H9 (cell line): Measurements from ENCODE around the gene RWDD4. TPM values are rescaled to one million over a fixed set of nuclear protein-coding genes. Genes with fewer than 3 reads are reported as not detected.

ENCODE experiments used
- DNase-seq: peaks from one replicate; pipeline ENCODE4 v3.0.0-alpha.2; 2017
- H2AFZ ChIP-seq: one replicate; pipeline ENCODE4 v1.6.1; 2013; ENCODE audit warnings: mild to moderate bottlenecking, low read length, control low read depth, moderate library complexity
- H2AK5ac ChIP-seq: 2 replicates; pipeline ENCODE4 v1.6.1; 2013; ENCODE audit warnings: low read length, control low read depth, mixed read lengths; ENCODE audit not compliant: insufficient read length
- H2BK120ac ChIP-seq: one replicate; pipeline ENCODE4 v1.6.1; 2013; ENCODE audit warnings: low read depth, mild to moderate bottlenecking, low read length, control low read depth, inconsistent platforms; ENCODE audit not compliant: poor library complexity, severe bottlenecking
- H2BK12ac ChIP-seq: 2 replicates; pipeline ENCODE4 v1.6.1; 2013; ENCODE audit warnings: low read length, control low read depth, mixed read lengths, low read depth; ENCODE audit not compliant: insufficient read length
- H2BK15ac ChIP-seq: 2 replicates; pipeline ENCODE4 v1.6.1; 2013; ENCODE audit warnings: low read depth, low read length, control low read depth
- H2BK20ac ChIP-seq: one replicate; pipeline ENCODE4 v1.6.1; 2013; ENCODE audit warnings: low read depth, mild to moderate bottlenecking, low read length, control low read depth, inconsistent platforms; ENCODE audit not compliant: poor library complexity, severe bottlenecking
- H2BK5ac ChIP-seq: 2 replicates; pipeline ENCODE4 v1.6.1; 2013; ENCODE audit warnings: low read length, control low read depth, mixed read lengths; ENCODE audit not compliant: insufficient read length
- H3K14ac ChIP-seq: 2 replicates; pipeline ENCODE4 v1.6.1; 2013; ENCODE audit warnings: low read length, control low read depth; ENCODE audit not compliant: insufficient read depth
- H3K18ac ChIP-seq: 2 replicates; pipeline ENCODE4 v1.6.1; 2013; ENCODE audit warnings: low read depth, mild to moderate bottlenecking, mixed read lengths, low read length, control low read depth; ENCODE audit not compliant: insufficient read length
- H3K23ac ChIP-seq: 2 replicates; pipeline ENCODE4 v1.6.1; 2013; ENCODE audit warnings: low read length, control low read depth, mixed read lengths, low read depth; ENCODE audit not compliant: insufficient read length
- H3K23me2 ChIP-seq: 2 replicates; pipeline ENCODE4 v1.6.1; 2013; ENCODE audit warnings: low read depth, mild to moderate bottlenecking, mixed read lengths, low read length, control low read depth; ENCODE audit not compliant: insufficient read length, poor library complexity, severe bottlenecking
- H3K27ac ChIP-seq: 2 replicates; pipeline ENCODE4 v1.5.1; 2013; ENCODE audit warnings: low read length, control low read depth, mixed read lengths, low read depth; ENCODE audit not compliant: insufficient read length
- H3K27me3 ChIP-seq: 2 replicates; pipeline ENCODE4 v1.6.1; 2013; ENCODE audit warnings: low read length, control low read depth, inconsistent platforms; ENCODE audit not compliant: insufficient read depth
- H3K4ac ChIP-seq: 2 replicates; pipeline ENCODE4 v1.6.1; 2013; ENCODE audit warnings: low read depth, mild to moderate bottlenecking, control low read depth, inconsistent platforms, low read length, moderate library complexity
- H3K4me1 ChIP-seq: 2 replicates; pipeline ENCODE4 v1.6.1; 2013; ENCODE audit warnings: low read length, control low read depth, inconsistent platforms; ENCODE audit not compliant: insufficient read depth
- H3K4me2 ChIP-seq: 2 replicates; pipeline ENCODE4 v1.6.1; 2013; ENCODE audit warnings: low read length, control low read depth, mixed read lengths; ENCODE audit not compliant: insufficient read length, insufficient read depth
- H3K56ac ChIP-seq: 2 replicates; pipeline ENCODE4 v1.6.1; 2013; ENCODE audit warnings: low read depth, mild to moderate bottlenecking, mixed read lengths, low read length, control low read depth; ENCODE audit not compliant: insufficient read length
- H3K79me1 ChIP-seq: 2 replicates; pipeline ENCODE4 v1.6.1; 2013; ENCODE audit warnings: low read depth, mild to moderate bottlenecking, moderate library complexity, low read length, control low read depth, inconsistent platforms; ENCODE audit not compliant: insufficient read depth, poor library complexity, severe bottlenecking
- H3K79me2 ChIP-seq: 2 replicates; pipeline ENCODE4 v1.6.1; 2013; ENCODE audit warnings: low read length, control low read depth, inconsistent platforms; ENCODE audit not compliant: insufficient read depth
- H3K9ac ChIP-seq: 2 replicates; pipeline ENCODE4 v1.6.1; 2013; ENCODE audit warnings: low read length, control low read depth, mixed read lengths; ENCODE audit not compliant: insufficient read length; ENCODE audit errors: extremely low read depth
- H3K9me3 ChIP-seq: one replicate; pipeline ENCODE4 v1.6.1; 2013; ENCODE audit warnings: low read depth, low read length, inconsistent platforms; ENCODE audit not compliant: control insufficient read depth
- H3T11ph ChIP-seq: one replicate; pipeline ENCODE4 v1.6.1; 2013; ENCODE audit warnings: mild to moderate bottlenecking, low read length, control low read depth, inconsistent platforms
- H4K20me1 ChIP-seq: one replicate; pipeline ENCODE4 v1.6.1; 2013; ENCODE audit not compliant: control insufficient read depth, insufficient read length, insufficient read depth
- H4K5ac ChIP-seq: 2 replicates; pipeline ENCODE4 v1.6.1; 2013; ENCODE audit warnings: low read depth, mild to moderate bottlenecking, mixed read lengths, low read length, control low read depth; ENCODE audit not compliant: insufficient read length
- H4K8ac ChIP-seq: replicated peaks from 2 replicates; pipeline ENCODE4 v1.6.1; 2013; ENCODE audit warnings: low read length, control low read depth, mixed read lengths, low read depth; ENCODE audit not compliant: insufficient read length
- H4K91ac ChIP-seq: 2 replicates; pipeline ENCODE4 v1.6.1; 2013; ENCODE audit warnings: low read depth, mild to moderate bottlenecking, moderate library complexity, mixed read lengths, low read length, control low read depth; ENCODE audit not compliant: insufficient read length
- H3K27ac Mint-ChIP-seq, 3 experiments: 2 replicates in 2 of 3; 3 replicates in 1 of 3; pipeline ENCODE4 v1.8.0; 2020 to 2021; ENCODE audit warnings: mixed read lengths in 3 of 3, mild to moderate bottlenecking in 1 of 3, moderate library complexity in 1 of 3
- H3K27me3 Mint-ChIP-seq: 2 replicates; pipeline ENCODE4 v1.8.0; 2021; ENCODE audit warnings: low read depth, mild to moderate bottlenecking, moderate library complexity, mixed read lengths
- H3K36me3 Mint-ChIP-seq, 3 experiments: 2 replicates in 2 of 3; 3 replicates in 1 of 3; pipeline ENCODE4 v1.8.0; 2020 to 2021; ENCODE audit warnings: low read depth in 3 of 3, mixed read lengths in 3 of 3; ENCODE audit not compliant: insufficient read depth in 1 of 3
- H3K4me1 Mint-ChIP-seq, 2 experiments: 2 replicates each; pipeline ENCODE4 v1.8.0; 2020; ENCODE audit warnings: mixed read lengths in 2 of 2
- H3K4me3 Mint-ChIP-seq, 2 experiments: 2 replicates in 1 of 2; 3 replicates in 1 of 2; pipeline ENCODE4 v1.8.0; 2020 to 2021; ENCODE audit warnings: mild to moderate bottlenecking in 2 of 2, mixed read lengths in 2 of 2, moderate library complexity in 1 of 2
- H3K9me3 Mint-ChIP-seq, 2 experiments: 2 replicates in 1 of 2; 3 replicates in 1 of 2; pipeline ENCODE4 v1.8.0; 2020; ENCODE audit warnings: mild to moderate bottlenecking in 2 of 2, mixed read lengths in 2 of 2, moderate library complexity in 1 of 2
- WGBS: extraction: QIAGEN DNeasy Blood & Tissue Kit; methylation state at CpG from one replicate; pipeline ENCODE4 v1.1.7; 2013; ENCODE audit warnings: missing lambda C conversion rate, low lambda C conversion rate, mixed read lengths; ENCODE audit not compliant: insufficient read length; ENCODE audit errors: extremely low coverage; 5-methylcytosine and 5-hydroxymethylcytosine counted together
- total RNA-seq: library from RNA; stranded (reverse); gene quantifications from 2 replicates; pipeline ENCODE4 v1.2.1, GENCODE V29; 2021
- TF ChIP-seq, protein P1 (sequence below): fragments of 200-600 bp; sonication (generic); conservative IDR thresholded peaks from 3 replicates; pipeline ENCODE4 v1.8.0; 2021; ENCODE audit warnings: antibody characterized with exemption, mild to moderate bottlenecking

Gene RWDD4
- total RNA-seq, 1 experiment from 2014 or later: 17.8 TPM

DNA sequence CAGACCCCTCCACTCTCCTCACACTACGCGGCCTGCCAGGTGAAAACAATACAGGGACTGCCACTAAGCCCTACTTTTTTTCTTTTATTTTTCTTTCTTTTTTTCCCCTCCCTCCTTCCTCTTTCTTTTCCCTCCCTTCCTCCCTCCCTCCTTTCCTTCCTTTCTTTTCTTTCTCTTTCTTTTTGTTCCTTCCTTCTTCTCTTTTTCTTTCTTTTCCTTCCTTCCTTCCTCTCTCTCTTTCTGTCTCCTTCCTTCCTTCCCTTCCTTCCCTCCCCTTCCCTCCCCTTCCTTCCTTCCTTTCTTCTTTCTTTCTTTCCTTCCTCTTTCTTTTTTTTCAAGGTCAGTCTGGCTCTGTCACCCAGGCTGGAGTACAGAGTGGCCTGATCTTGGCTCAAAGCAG is 41.9 kb downstream of the RWDD4 start:
- H3K9ac ChIP-seq: no peak overlapping the region
- no peaks in the 10 kb centered on the region for H3K9me3 ChIP-seq
- H3K27me3 ChIP-seq: no peaks in the 10 kb centered on the region
- no peak overlapping the region for H2BK12ac ChIP-seq
- Mint-ChIP-seq H3K4me3 (no peak overlapping the region), H3K36me3 (no peaks in the 10 kb centered on the region), H3K27ac (no peak overlapping the region), H3K9me3 (no peaks in the 10 kb centered on the region), H3K4me1 (0 out of 4 replicates have a peak, but pooled peaks cover 0 to 4% of the 10 kb centered on the region in 2 experiments), H3K27me3 (peaks cover 4% of the 10 kb centered on the region)
- no peak overlapping the region for H3K14ac ChIP-seq
- H4K8ac ChIP-seq: no peak overlapping the region
- WGBS: no CpG with 5 or more reads among the region's 2 CpGs
- no peak overlapping the region for H3K4ac ChIP-seq
- DNase-seq: no peak
- no peak overlapping the region for H3T11ph ChIP-seq
- no peak overlapping the region for H2AK5ac ChIP-seq
- no peak overlapping the region for H2BK20ac ChIP-seq
- H3K4me1 ChIP-seq: no peaks in the 10 kb centered on the region; the same call in 1 of the 2 replicates
- no peak overlapping the region for H3K4me2 ChIP-seq
- H3K23ac ChIP-seq: no peak overlapping the region
- TF ChIP-seq, protein P1, sequence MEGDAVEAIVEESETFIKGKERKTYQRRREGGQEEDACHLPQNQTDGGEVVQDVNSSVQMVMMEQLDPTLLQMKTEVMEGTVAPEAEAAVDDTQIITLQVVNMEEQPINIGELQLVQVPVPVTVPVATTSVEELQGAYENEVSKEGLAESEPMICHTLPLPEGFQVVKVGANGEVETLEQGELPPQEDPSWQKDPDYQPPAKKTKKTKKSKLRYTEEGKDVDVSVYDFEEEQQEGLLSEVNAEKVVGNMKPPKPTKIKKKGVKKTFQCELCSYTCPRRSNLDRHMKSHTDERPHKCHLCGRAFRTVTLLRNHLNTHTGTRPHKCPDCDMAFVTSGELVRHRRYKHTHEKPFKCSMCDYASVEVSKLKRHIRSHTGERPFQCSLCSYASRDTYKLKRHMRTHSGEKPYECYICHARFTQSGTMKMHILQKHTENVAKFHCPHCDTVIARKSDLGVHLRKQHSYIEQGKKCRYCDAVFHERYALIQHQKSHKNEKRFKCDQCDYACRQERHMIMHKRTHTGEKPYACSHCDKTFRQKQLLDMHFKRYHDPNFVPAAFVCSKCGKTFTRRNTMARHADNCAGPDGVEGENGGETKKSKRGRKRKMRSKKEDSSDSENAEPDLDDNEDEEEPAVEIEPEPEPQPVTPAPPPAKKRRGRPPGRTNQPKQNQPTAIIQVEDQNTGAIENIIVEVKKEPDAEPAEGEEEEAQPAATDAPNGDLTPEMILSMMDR: no peak
- no peak overlapping the region for H2BK5ac ChIP-seq
- H4K91ac ChIP-seq: no peak overlapping the region
- no peaks in the 10 kb centered on the region for H3K79me1 ChIP-seq
- no peaks in the 10 kb centered on the region for H4K20me1 ChIP-seq
- H2BK120ac ChIP-seq: no peak overlapping the region
- no peak overlapping the region for H2AFZ ChIP-seq
- H3K23me2 ChIP-seq: no peaks in the 10 kb centered on the region
- H3K56ac ChIP-seq: no peak overlapping the region
- no peak overlapping the region for H2BK15ac ChIP-seq
- no peak overlapping the region for H3K18ac ChIP-seq
- H4K5ac ChIP-seq: no peak overlapping the region
- H3K27ac ChIP-seq: no peak overlapping the region
- no peaks in the 10 kb centered on the region for H3K79me2 ChIP-seq
